Activated gamma-delta T cell (primary cell): Measurements from ENCODE around the gene NOC3L.

ENCODE experiments used
- DNase-seq: peaks from one replicate; lab custom pipeline; 2025; lab: John Stamatoyannopoulos, UW

The NOC3L gene

GRCh38 chr10:94303929-94304328 lies 58.8 kb downstream of the NOC3L start:
- no peak for DNase-seq

- DNase-seq = no peak
Measured at GRCh38 chr10:94300042-94300441, 62.7 kb downstream of the NOC3L start.

GRCh38 chr10:94299417-94299816 lies 63.3 kb downstream of the NOC3L start:
- no peak for DNase-seq

- no peak for DNase-seq
Measured at GRCh38 chr10:94294168-94294567, 68.6 kb downstream of the NOC3L start.

GRCh38 chr10:94293354-94293753 lies 69.4 kb downstream of the NOC3L start:
- DNase-seq = no peak

- DNase-seq = no peak
Measured at GRCh38 chr10:94292434-94293090, 70.2 kb downstream of the NOC3L start.

GRCh38 chr10:94288361-94289101 lies 74.2 kb downstream of the NOC3L start:
- no peak for DNase-seq

GRCh38 chr10:94287336-94287735 lies 75.4 kb downstream of the NOC3L start:
- DNase-seq = no peak

- no peak for DNase-seq
Measured at GRCh38 chr10:94286901-94287300, 75.8 kb downstream of the NOC3L start.

GRCh38 chr10:94285271-94285670 lies 77.5 kb downstream of the NOC3L start:
- no peak for DNase-seq
